CD4-positive, alpha-beta T cell (primary cell): ENCODE measurements around the gene PPP2R2C. TPM values are rescaled to one million over a fixed set of nuclear protein-coding genes. Genes with fewer than 3 reads are reported as not detected.
A peak's percentile ranks its signal among the peaks of the same experiment; 100 is the strongest.

Experiments
- ATAC-seq: fragments of 200-7000 bp; cut with Tn5 transposase; one replicate; pipeline ENCODE4 v1.10.0; 2022; ENCODE audit warnings: mild to moderate bottlenecking; ENCODE audit not compliant: poor library complexity
- CTCF ChIA-PET: fragments of 350-600 bp; sonication (Branson Sonifier 250); formaldehyde crosslinking; loops from one replicate; lab custom pipeline; 2021; ENCODE audit warnings: antibody characterized with exemption, inconsistent platforms; lab: Charles Lee
- POLR2A ChIA-PET: fragments of 350-600 bp; sonication (Branson Sonifier 250); formaldehyde crosslinking; loops from one replicate; lab custom pipeline; 2021; ENCODE audit warnings: antibody characterized with exemption, inconsistent platforms; lab: Charles Lee
- DNase-seq, 14 experiments: peaks; one replicate each; pipeline ENCODE4 v3.0.0-alpha.2; 2013 to 2020; ENCODE audit warnings: mixed read lengths in 2 of 14
- H3K27ac ChIP-seq, 2 donors: one replicate each; pipeline versions ENCODE4 v1.5.1 to v1.7.0; 2013; ENCODE audit warnings: low read length in 2 of 2, low read depth in 1 of 2, mild to moderate bottlenecking in 1 of 2
- H3K27me3 ChIP-seq, 2 experiments: 1 replicate in 1 of 2; 2 replicates in 1 of 2; pipeline versions ENCODE4 v1.6.1 to v1.7.0; 2013; ENCODE audit warnings: low read length in 2 of 2, control low read depth in 1 of 2, mild to moderate bottlenecking in 1 of 2, moderate library complexity in 1 of 2; ENCODE audit not compliant: insufficient read depth in 2 of 2, control insufficient read depth in 1 of 2
- H3K36me3 ChIP-seq: one replicate; pipeline ENCODE4 v1.6.1; 2013; ENCODE audit warnings: low read length, control low read depth; ENCODE audit not compliant: insufficient read depth
- H3K4me1 ChIP-seq: one replicate; pipeline ENCODE4 v1.6.1; 2013; ENCODE audit warnings: low read length, control low read depth; ENCODE audit not compliant: insufficient read depth
- H3K4me3 ChIP-seq: one replicate; pipeline ENCODE4 v1.5.1; 2013; ENCODE audit warnings: mild to moderate bottlenecking, low read length, moderate library complexity
- H3K9me3 ChIP-seq, 2 experiments: 1 replicate in 1 of 2; 2 replicates in 1 of 2; pipeline versions ENCODE4 v1.6.1 to v1.7.0; 2013; ENCODE audit warnings: low read length in 2 of 2, mild to moderate bottlenecking in 2 of 2, control low read depth in 1 of 2, moderate library complexity in 1 of 2; ENCODE audit not compliant: control insufficient read depth in 1 of 2, insufficient read depth in 1 of 2
- H3K27ac Mint-ChIP-seq: one replicate; pipeline ENCODE4 v1.8.0; 2020; ENCODE audit warnings: mixed read lengths
- H3K27me3 Mint-ChIP-seq: one replicate; pipeline ENCODE4 v1.8.0; 2021; ENCODE audit warnings: mixed read lengths
- H3K36me3 Mint-ChIP-seq: one replicate; pipeline ENCODE4 v1.8.0; 2021; ENCODE audit warnings: low read depth, mixed read lengths
- H3K4me1 Mint-ChIP-seq: one replicate; pipeline ENCODE4 v1.8.0; 2021; ENCODE audit warnings: low read depth, mixed read lengths
- H3K4me3 Mint-ChIP-seq: one replicate; pipeline ENCODE4 v1.8.0; 2020; ENCODE audit warnings: mild to moderate bottlenecking, mixed read lengths
- H3K9me3 Mint-ChIP-seq: one replicate; pipeline ENCODE4 v1.8.0; 2020; ENCODE audit warnings: mixed read lengths
- CTCF ChIP-seq: fragments of 200-600 bp; IDR thresholded peaks from one replicate; pipeline ENCODE4 v1.8.0; 2022; ENCODE audit warnings: antibody characterized with exemption, mild to moderate bottlenecking
- intact Hi-C, 2 experiments: fragments of 100-400 bp; cut with DNase I in 1 of 2; cut with micrococcal nuclease in 1 of 2; formaldehyde crosslinking; loops; one replicate each; pipeline versions ENCODE4 v1.15.1 to v1.9.0; 2023 to 2025; cut with DNase I, micrococcal nuclease
- total RNA-seq, 174 experiments: library from RNA in 2 of 174; stranded (reverse) in 2 of 174; gene quantifications; one replicate each; pipeline ENCODE4 v1.2.3 and lab custom pipeline; 2021 to 2026

Gene PPP2R2C
- total RNA-seq, 2 experiments from 2014 or later: not detected

GRCh38 chr4:6364581-6364980 lies 107.8 kb downstream of the PPP2R2C start:
- no peak for ATAC-seq
- Mint-ChIP-seq H3K4me3 (no peak overlapping the region), H3K4me1 (no peaks in the 10 kb centered on the region), H3K36me3 (no peaks in the 10 kb centered on the region), H3K27ac (no peak overlapping the region), H3K9me3 (no peaks in the 10 kb centered on the region), H3K27me3 (peaks cover 13% of the 10 kb centered on the region)
- ChIA-PET POLR2A (no interaction called here), CTCF (no interaction called here)
- H3K4me3 ChIP-seq: no peak overlapping the region
- H3K36me3 ChIP-seq: no peaks in the 10 kb centered on the region
- no peak for DNase-seq
- no peak for TF ChIP-seq CTCF
- intact Hi-C loops: loop anchor here in 1 of 2 experiments (10.0 kb wide), 1 partner anchor 180 kb away; no protein-coding TSS in a partner anchor
- H3K27me3 ChIP-seq: peaks cover 0 to 3% of the 10 kb centered on the region in 2 experiments
- H3K27ac ChIP-seq: no peak overlapping the region
- peaks cover 0 to 15% of the 10 kb centered on the region in 2 experiments for H3K9me3 ChIP-seq
- no peaks in the 10 kb centered on the region for H3K4me1 ChIP-seq

DNA sequence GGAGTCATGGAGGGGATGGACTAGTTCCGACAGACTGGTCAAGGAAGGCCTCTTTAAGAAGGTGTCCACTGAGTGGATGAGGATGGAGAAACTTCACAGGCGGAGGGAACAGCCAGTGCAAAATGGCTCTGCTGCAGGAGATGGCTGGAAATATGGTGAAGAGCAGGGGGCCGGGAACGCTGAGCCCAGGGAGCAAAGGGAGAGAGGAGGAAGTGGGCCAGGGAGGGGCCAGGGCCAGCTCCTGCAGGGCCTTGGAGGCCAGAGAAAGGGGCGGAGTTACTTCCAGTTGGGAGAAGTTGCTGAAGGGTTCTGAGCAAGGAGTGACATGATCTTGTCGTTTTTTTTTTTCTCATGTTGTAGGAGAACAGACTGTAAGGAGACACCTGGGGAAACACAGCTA lies 108.3 kb downstream of the PPP2R2C start:
- no peaks in the 10 kb centered on the region for H3K4me1 Mint-ChIP-seq
- ChIA-PET CTCF (no interaction called here), POLR2A (no interaction called here)
- H3K27me3 ChIP-seq: peaks cover 0 to 3% of the 10 kb centered on the region in 2 experiments
- no peaks in the 10 kb centered on the region for H3K36me3 ChIP-seq
- ATAC-seq: no peak
- H3K4me3 Mint-ChIP-seq: no peak overlapping the region
- H3K27ac ChIP-seq: no peak overlapping the region
- TF ChIP-seq CTCF: no peak
- no peak overlapping the region for H3K27ac Mint-ChIP-seq
- H3K9me3 Mint-ChIP-seq: no peaks in the 10 kb centered on the region
- H3K4me1 ChIP-seq: no peaks in the 10 kb centered on the region
- H3K36me3 Mint-ChIP-seq: no peaks in the 10 kb centered on the region
- peaks cover 0 to 15% of the 10 kb centered on the region in 2 experiments for H3K9me3 ChIP-seq
- DNase-seq: no peak
- intact Hi-C loops: loop anchor here in 1 of 2 experiments (10.0 kb wide), 1 partner anchor 181 kb away; no protein-coding TSS in a partner anchor
- H3K27me3 Mint-ChIP-seq: peaks cover 13% of the 10 kb centered on the region
- no peak overlapping the region for H3K4me3 ChIP-seq

DNA sequence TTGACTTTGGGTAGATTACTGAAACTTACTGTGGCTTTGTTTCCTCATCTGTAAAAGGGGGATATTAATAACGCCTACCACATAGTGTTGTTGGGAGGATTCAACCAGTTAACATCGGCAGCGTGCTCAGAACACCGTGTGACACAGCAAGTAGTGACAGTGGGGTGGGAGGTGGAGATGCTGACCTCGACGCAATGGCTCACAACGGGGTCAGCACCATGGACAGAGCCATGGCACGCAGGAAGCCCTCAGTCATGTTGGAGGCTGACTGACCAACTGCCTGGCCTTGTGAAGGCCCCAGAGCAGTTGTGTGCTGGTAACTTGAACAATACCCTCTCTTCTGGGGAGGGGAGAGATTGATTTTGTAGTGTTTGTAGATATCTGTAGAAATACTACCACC lies 109.5 kb downstream of the PPP2R2C start:
- H3K36me3 Mint-ChIP-seq: no peaks in the 10 kb centered on the region
- H3K27me3 Mint-ChIP-seq: peaks cover 2% of the 10 kb centered on the region
- ChIA-PET CTCF (no interaction called here), POLR2A (no interaction called here)
- no peaks in the 10 kb centered on the region for H3K9me3 Mint-ChIP-seq
- no peaks in the 10 kb centered on the region for H3K36me3 ChIP-seq
- H3K27ac Mint-ChIP-seq: no peak overlapping the region
- intact Hi-C loops: loop anchor here in 1 of 2 experiments (10.0 kb wide), 1 partner anchor 182 kb away; no protein-coding TSS in a partner anchor
- no peak overlapping the region for H3K27ac ChIP-seq
- H3K4me1 ChIP-seq: no peaks in the 10 kb centered on the region
- peaks cover 0 to 15% of the 10 kb centered on the region in 2 experiments for H3K9me3 ChIP-seq
- H3K4me1 Mint-ChIP-seq: no peaks in the 10 kb centered on the region
- H3K4me3 ChIP-seq: no peak overlapping the region
- no peak overlapping the region for H3K4me3 Mint-ChIP-seq
- DNase-seq (peak in 7 of 14 experiments; percentile 2 to 46 (median 15)), ATAC-seq (no peak)
- H3K27me3 ChIP-seq: peaks cover 0 to 3% of the 10 kb centered on the region in 2 experiments
- no peak for TF ChIP-seq CTCF
